Measurements from ENCODE around the gene TMEM108.
A peak's percentile ranks its signal among the peaks of the same experiment; 100 is the strongest.

The TMEM108 gene

GRCh38 chr3:133238015-133238414 lies 199.8 kb downstream of the TMEM108 start:
- DNase-seq = no peak

GRCh38 chr3:133246119-133246518 lies 207.9 kb downstream of the TMEM108 start:
- DNase-seq = no peak

- no peak for DNase-seq
These were observed 208.6 kb downstream of the TMEM108 start for GRCh38 chr3:133246773-133247172.

GRCh38 chr3:133248389-133248788 lies 210.2 kb downstream of the TMEM108 start:
- DNase-seq = no peak

- DNase-seq = no peak
These were observed 211.3 kb downstream of the TMEM108 start for GRCh38 chr3:133249490-133249889.

GRCh38 chr3:133254151-133254550 lies 216.0 kb downstream of the TMEM108 start:
- DNase-seq = no peak

GRCh38 chr3:133254716-133255115 lies 216.5 kb downstream of the TMEM108 start:
- DNase-seq = no peak

GRCh38 chr3:133256787-133257483 lies 218.7 kb downstream of the TMEM108 start:
- DNase-seq = no peak

- DNase-seq = no peak
These were observed 220.2 kb downstream of the TMEM108 start for GRCh38 chr3:133258358-133258757.

- DNase-seq = no peak
These were observed 221.6 kb downstream of the TMEM108 start for GRCh38 chr3:133259767-133260166.

GRCh38 chr3:133262333-133262732 lies 224.1 kb downstream of the TMEM108 start:
- DNase-seq = no peak

GRCh38 chr3:133264920-133265319 lies 226.7 kb downstream of the TMEM108 start:
- no peak for DNase-seq

GRCh38 chr3:133268726-133269134 lies 230.5 kb downstream of the TMEM108 start:
- DNase-seq = no peak

GRCh38 chr3:133269393-133269792 lies 231.2 kb downstream of the TMEM108 start:
- DNase-seq = no peak

- no peak for DNase-seq
These were observed 232.4 kb downstream of the TMEM108 start for GRCh38 chr3:133270631-133271030.

GRCh38 chr3:133271042-133271441 lies 232.9 kb downstream of the TMEM108 start:
- DNase-seq = no peak

GRCh38 chr3:133271539-133271938 lies 233.3 kb downstream of the TMEM108 start:
- no peak for DNase-seq

- DNase-seq = peak in 1 of 2 experiments; percentile 4
These were observed 235.2 kb downstream of the TMEM108 start for GRCh38 chr3:133273346-133273745.

GRCh38 chr3:133274477-133274876 lies 236.3 kb downstream of the TMEM108 start:
- no peak for DNase-seq

GRCh38 chr3:133276594-133276993 lies 238.4 kb downstream of the TMEM108 start:
- no peak for DNase-seq

GRCh38 chr3:133277813-133278212 lies 239.6 kb downstream of the TMEM108 start:
- DNase-seq = no peak

- no peak for DNase-seq
These were observed 240.3 kb downstream of the TMEM108 start for GRCh38 chr3:133278260-133279043.

- DNase-seq = no peak
These were observed 242.4 kb downstream of the TMEM108 start for GRCh38 chr3:133280586-133280985.

GRCh38 chr3:133282236-133282635 lies 244.0 kb downstream of the TMEM108 start:
- no peak for DNase-seq

Measured in activated CD4-positive, alpha-beta T cell treated with anti-CD3 and anti-CD28 coated beads, Interleukin-2, amount 50 U/mL, for 48 hours (primary cell).